HG02642 (cell line): ENCODE measurements around the gene GPC4.
"Not testable (repeated sequence)": the region's sequence is repeated elsewhere in the genome, so short reads cannot be mapped to it uniquely, and the experiment has no call there.

ENCODE experiments used
- ATAC-seq: cut with Tn5 transposase; IDR thresholded peaks from one replicate; pipeline ENCODE4 v1.9.1; 2021; ENCODE audit warnings: mild to moderate bottlenecking; ENCODE audit not compliant: unreplicated experiment, poor library complexity

The GPC4 gene

GRCh38 chrX:133314281-133314680, 101.0 kb downstream of the GPC4 start:
- no peak for ATAC-seq

- ATAC-seq, result no peak
Observed at GRCh38 chrX:133308499-133308897, 106.8 kb downstream of the GPC4 start.

GRCh38 chrX:133307637-133308498, 107.4 kb downstream of the GPC4 start:
- no peak for ATAC-seq

- no peak for ATAC-seq
Observed at GRCh38 chrX:133307094-133307493, 108.2 kb downstream of the GPC4 start.

- ATAC-seq, result no peak
Observed at GRCh38 chrX:133306316-133306715, 109.0 kb downstream of the GPC4 start.

- ATAC-seq, result no peak
Observed at GRCh38 chrX:133305348-133305747, 109.9 kb downstream of the GPC4 start.

GRCh38 chrX:133302775-133303445, 112.4 kb downstream of the GPC4 start:
- ATAC-seq, result no peak

- ATAC-seq, result no peak
Observed at GRCh38 chrX:133300591-133300990, 114.7 kb downstream of the GPC4 start.

GRCh38 chrX:133297284-133297683, 118.0 kb downstream of the GPC4 start:
- ATAC-seq, result no peak

- ATAC-seq, result no peak
Observed at GRCh38 chrX:133294126-133294525, 121.2 kb downstream of the GPC4 start.

- no peak for ATAC-seq
Observed at GRCh38 chrX:133290076-133290475, 125.2 kb downstream of the GPC4 start.

GRCh38 chrX:133287860-133288259, 127.4 kb downstream of the GPC4 start:
- ATAC-seq, result no peak

GRCh38 chrX:133285341-133285740, 129.9 kb downstream of the GPC4 start:
- no peak for ATAC-seq

- ATAC-seq, result not testable (repeated sequence)
Observed at GRCh38 chrX:133279112-133279730, 136.1 kb downstream of the GPC4 start.

- ATAC-seq, result no peak
Observed at GRCh38 chrX:133273180-133273579, 142.1 kb downstream of the GPC4 start.

- ATAC-seq, result no peak
Observed at GRCh38 chrX:133269168-133269567, 146.1 kb downstream of the GPC4 start.

- no peak for ATAC-seq
Observed at GRCh38 chrX:133267621-133268020, 147.7 kb downstream of the GPC4 start.

- no peak for ATAC-seq
Observed at GRCh38 chrX:133265331-133265730, 150.0 kb downstream of the GPC4 start.

GRCh38 chrX:133258481-133258880, 156.8 kb downstream of the GPC4 start:
- no peak for ATAC-seq

- no peak for ATAC-seq
Observed at GRCh38 chrX:133254666-133255065, 160.6 kb downstream of the GPC4 start.

GRCh38 chrX:133251204-133251603, 164.1 kb downstream of the GPC4 start:
- no peak for ATAC-seq
